Effector memory CD8-positive, alpha-beta T cell (primary cell): Measurements from ENCODE around the gene MC2R.

Source experiments
- ATAC-seq: fragments of 150-1000 bp; cut with Tn5 transposase; replicated peaks from 2 replicates; pipeline ENCODE4 v1.10.0; 2021; ENCODE audit warnings: mild to moderate bottlenecking, moderate library complexity
- DNase-seq, 3 experiments: peaks; one replicate each; pipeline ENCODE4 v3.0.0; 2021
- H3K27ac Mint-ChIP-seq, 2 donors: one replicate each; pipeline ENCODE4 v1.8.0; 2022; ENCODE audit warnings: mild to moderate bottlenecking in 2 of 2, mixed read lengths in 2 of 2, moderate library complexity in 2 of 2
- H3K27me3 Mint-ChIP-seq, 2 donors: one replicate each; pipeline ENCODE4 v1.8.0; 2022; ENCODE audit warnings: mixed read lengths in 2 of 2
- H3K36me3 Mint-ChIP-seq: one replicate; pipeline ENCODE4 v1.8.0; 2022; ENCODE audit warnings: mild to moderate bottlenecking, moderate library complexity, mixed read lengths; ENCODE audit not compliant: insufficient read depth
- H3K4me1 Mint-ChIP-seq, 2 donors: one replicate each; pipeline ENCODE4 v1.8.0; 2022; ENCODE audit warnings: low read depth in 2 of 2, mixed read lengths in 2 of 2
- H3K4me3 Mint-ChIP-seq, 2 donors: one replicate each; pipeline ENCODE4 v1.8.0; 2022; ENCODE audit warnings: mild to moderate bottlenecking in 2 of 2, mixed read lengths in 2 of 2, moderate library complexity in 2 of 2
- H3K9me3 Mint-ChIP-seq, 2 donors: one replicate each; pipeline ENCODE4 v1.8.0; 2022; ENCODE audit warnings: mixed read lengths in 2 of 2

Gene MC2R

DNA sequence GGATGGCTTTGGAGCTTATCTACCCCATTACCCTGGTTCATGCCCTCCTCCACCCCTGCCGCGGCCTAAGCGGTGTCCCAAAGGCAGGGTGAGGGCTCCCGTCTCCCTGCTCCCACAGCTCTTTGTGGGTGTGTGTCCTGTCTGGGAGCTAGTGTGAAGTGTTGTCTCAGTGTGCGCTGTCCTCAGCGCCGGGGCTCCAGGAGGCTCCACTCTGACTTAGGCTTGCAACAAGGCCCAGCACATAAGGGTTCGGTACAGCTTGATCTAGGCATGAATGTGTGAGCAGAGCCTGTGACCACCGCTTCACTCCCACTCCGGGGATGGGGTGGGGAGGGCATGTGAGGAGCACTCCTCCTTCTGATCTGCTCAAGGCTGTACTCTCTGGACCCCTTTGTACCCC, 1.2 kb downstream of the MC2R start:
- H3K4me3 Mint-ChIP-seq: no peak overlapping the region
- H3K36me3 Mint-ChIP-seq: peaks cover 3% of the 10 kb centered on the region
- H3K27me3 Mint-ChIP-seq: peaks cover 0 to 42% of the 10 kb centered on the region in 2 donors
- DNase-seq (no peak), ATAC-seq (no peak)
- no peaks in the 10 kb centered on the region for H3K4me1 Mint-ChIP-seq
- no peaks in the 10 kb centered on the region for H3K9me3 Mint-ChIP-seq
- no peak overlapping the region for H3K27ac Mint-ChIP-seq

DNA sequence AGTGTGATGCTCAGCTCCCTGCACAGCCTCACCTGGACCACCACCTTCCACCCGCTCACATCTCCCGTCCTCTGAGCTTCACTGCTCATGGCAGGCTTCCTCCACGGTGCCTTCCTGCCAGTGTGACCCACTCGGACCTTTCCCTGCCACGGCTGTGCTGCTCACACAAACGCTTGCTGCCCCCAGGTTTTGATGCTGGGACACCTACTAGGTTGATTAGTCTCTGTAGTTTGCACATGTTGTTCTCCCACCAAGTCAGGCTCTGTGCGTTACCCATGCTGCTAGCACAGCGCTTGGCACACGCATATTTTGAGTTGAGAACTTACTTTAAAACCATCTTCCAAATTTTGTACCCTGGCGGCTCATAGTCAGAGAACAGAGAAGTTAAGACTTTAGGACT, 2.1 kb downstream of the MC2R start:
- Mint-ChIP-seq H3K27ac (no peak overlapping the region), H3K9me3 (no peaks in the 10 kb centered on the region), H3K27me3 (peaks cover 0 to 35% of the 10 kb centered on the region in 2 donors), H3K4me3 (no peak overlapping the region), H3K4me1 (no peaks in the 10 kb centered on the region), H3K36me3 (peaks cover 3% of the 10 kb centered on the region)
- ATAC-seq (no peak), DNase-seq (no peak)

DNA sequence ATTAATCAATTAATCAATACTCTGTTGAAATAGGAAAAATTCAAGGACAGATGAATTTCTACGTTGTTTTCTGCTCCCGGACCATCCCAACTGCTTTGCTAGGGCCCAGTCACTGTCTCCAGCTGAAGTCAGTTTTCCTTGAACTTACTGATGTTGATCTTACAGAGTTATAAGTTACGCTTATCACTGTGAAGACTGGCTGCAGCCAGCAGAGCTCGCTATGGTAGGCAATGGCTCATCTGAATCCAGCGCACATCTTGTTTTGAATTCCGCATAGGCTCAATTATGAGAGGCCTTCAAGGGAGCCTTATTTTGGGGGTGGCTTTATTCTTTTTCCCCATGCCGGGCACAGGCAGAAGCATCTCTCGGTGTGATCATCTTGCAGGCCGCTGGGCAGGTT, 2.7 kb downstream of the MC2R start:
- H3K27ac Mint-ChIP-seq: no peak overlapping the region

DNA sequence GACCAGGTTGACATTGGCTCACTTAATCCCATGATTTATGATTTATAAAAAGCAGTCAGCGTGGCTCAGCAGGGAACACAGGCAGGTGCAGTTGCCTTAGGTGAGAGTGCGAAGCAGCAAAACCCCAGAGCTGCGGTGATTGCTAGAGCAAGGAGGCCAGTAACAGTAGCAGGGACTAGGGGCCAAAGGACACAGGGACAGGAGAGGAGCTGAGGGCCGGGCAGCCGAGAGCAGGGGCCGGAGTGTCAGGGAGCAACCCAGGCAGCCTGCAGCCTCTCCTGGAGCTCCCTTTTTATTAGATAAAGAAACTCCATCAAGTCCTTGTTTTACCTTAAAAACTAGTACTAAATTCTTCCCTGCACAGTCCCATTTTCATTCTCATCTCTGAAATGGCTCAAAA, 4.3 kb downstream of the MC2R start:
- H3K9me3 Mint-ChIP-seq: peaks cover 0 to 2% of the 10 kb centered on the region in 2 donors
- no peak overlapping the region for H3K27ac Mint-ChIP-seq
- peaks cover 0 to 28% of the 10 kb centered on the region in 2 donors for H3K27me3 Mint-ChIP-seq
- no peaks in the 10 kb centered on the region for H3K4me1 Mint-ChIP-seq
- no peak overlapping the region for H3K4me3 Mint-ChIP-seq
- DNase-seq (no peak), ATAC-seq (no peak)
- no peaks in the 10 kb centered on the region for H3K36me3 Mint-ChIP-seq

More for the DNA sequence above, 2.7 kb downstream of the MC2R start:
- Mint-ChIP-seq H3K4me1 (no peaks in the 10 kb centered on the region), H3K27me3 (peaks cover 0 to 35% of the 10 kb centered on the region in 2 donors), H3K4me3 (no peak overlapping the region), H3K9me3 (no peaks in the 10 kb centered on the region), H3K36me3 (peaks cover 3% of the 10 kb centered on the region)
- no peak for ATAC-seq
- no peak for DNase-seq

DNA sequence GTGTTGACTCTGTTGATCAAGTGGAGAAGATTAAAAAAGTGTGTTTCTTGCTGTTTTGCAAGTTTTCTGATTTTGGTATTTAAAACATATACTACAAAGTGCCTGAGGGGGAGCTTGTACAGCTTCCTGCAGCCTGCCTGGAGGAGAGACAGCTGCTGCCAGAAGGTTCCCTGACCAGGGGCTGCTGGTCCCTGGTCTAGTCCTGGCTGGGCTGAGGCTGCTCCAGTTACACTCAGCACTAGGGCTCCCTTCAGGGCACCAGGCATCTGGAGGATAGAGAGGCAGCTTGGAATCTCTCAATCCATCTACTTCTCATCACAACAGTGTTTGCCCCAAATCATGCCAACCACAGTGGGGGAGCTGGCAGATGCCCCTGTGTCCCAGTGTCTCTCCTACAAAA, 4.8 kb downstream of the MC2R start:
- Mint-ChIP-seq H3K36me3 (no peaks in the 10 kb centered on the region), H3K4me3 (no peak overlapping the region), H3K27ac (no peak overlapping the region), H3K4me1 (no peaks in the 10 kb centered on the region), H3K9me3 (peaks cover 0 to 2% of the 10 kb centered on the region in 2 donors), H3K27me3 (peaks cover 0 to 23% of the 10 kb centered on the region in 2 donors)
- ATAC-seq: no peak
- no peak for DNase-seq

DNA sequence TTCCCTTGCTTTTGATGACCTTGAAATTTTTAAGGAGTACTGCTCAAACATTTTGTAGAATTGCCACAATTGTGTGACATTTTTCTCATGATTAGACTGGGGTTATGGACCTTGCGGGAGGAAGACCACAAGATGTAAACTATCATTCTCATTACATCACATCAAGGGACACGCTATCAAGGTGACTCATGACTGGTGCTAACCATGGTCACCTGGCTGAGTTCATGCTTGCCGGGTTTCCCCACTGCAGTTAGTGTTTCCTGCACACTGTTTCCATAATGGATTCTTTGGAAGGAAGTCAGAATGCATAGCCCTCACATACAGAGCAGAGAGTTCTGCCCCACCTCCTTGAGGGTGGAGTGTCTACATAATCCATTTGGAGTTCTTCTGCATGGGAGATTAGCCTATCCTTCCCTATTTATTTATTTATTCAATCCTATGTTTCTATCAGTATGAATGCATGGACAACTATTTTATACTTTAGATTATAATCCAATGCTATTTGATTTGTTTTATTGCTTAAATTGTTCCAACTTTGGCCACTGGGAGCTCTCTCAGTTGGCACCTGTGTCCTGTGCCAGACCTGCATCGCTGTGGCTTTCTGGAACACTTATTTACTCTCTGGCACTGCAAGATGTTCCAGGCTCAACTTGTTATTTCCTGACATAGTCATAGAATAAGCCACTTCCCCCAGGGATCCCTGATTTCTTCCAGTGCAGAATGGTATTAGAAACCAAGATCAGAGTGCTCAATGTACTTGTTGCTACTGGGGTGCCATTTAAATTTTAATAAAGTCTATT, 6.0 kb downstream of the MC2R start:
- ATAC-seq (no peak), DNase-seq (no peak)
- no peaks in the 10 kb centered on the region for H3K4me1 Mint-ChIP-seq
- H3K27ac Mint-ChIP-seq: no peak overlapping the region
- no peaks in the 10 kb centered on the region for H3K36me3 Mint-ChIP-seq
- H3K27me3 Mint-ChIP-seq: peaks cover 0 to 13% of the 10 kb centered on the region in 2 donors
- peaks cover 0 to 2% of the 10 kb centered on the region in 2 donors for H3K9me3 Mint-ChIP-seq
- H3K4me3 Mint-ChIP-seq: no peak overlapping the region

DNA sequence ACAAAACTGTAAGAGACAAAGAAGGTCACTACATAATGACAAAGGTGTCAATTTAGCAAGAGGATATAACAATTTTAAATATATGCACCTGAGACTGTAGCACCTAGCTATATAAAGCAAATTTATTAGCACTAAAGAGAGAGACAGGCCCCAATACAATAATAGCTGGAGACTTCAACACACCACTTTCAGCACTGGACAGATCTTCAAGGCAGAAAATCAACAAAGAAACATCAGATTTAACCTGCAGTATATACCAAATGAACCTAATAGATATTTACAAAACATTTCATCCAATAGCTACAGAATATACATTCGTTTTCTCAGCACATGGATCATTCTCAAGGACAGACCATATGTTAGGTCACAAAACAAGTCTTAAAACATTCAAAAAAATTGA, 14.7 kb downstream of the MC2R start:
- Mint-ChIP-seq H3K9me3 (peaks cover 2 to 9% of the 10 kb centered on the region in 2 donors), H3K27me3 (peaks cover 5 to 7% of the 10 kb centered on the region in 2 donors), H3K36me3 (no peaks in the 10 kb centered on the region), H3K4me1 (no peaks in the 10 kb centered on the region), H3K4me3 (no peak overlapping the region), H3K27ac (no peak overlapping the region)
- DNase-seq (no peak), ATAC-seq (no peak)

DNA sequence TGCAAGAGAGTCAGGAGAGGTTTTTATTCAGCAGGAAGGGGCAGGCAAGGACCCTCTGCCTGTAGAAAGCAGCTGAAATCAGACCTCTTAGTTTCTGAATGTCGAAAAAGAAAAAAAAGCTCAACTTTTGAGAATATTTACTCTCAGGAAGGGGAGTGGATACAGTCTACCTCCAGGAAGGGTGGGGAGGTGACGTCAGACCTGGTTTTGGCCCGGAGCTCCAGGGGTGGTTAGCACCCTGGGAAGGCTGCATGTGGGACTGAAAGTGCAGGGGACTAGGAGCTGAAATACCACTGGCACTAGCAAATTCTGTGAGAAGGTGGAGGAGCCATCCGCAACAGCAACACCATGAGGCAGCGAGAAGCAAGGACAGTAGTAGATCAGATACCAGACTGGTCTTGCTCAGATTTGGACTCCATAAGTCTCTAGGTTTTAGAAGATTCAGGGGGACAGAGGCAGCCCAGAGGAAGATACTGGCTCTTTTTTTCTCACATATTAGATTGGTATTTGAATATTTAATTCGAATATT, 19.8 kb downstream of the MC2R start:
- peaks cover 48 to 57% of the 10 kb centered on the region in 2 donors for H3K27me3 Mint-ChIP-seq
- H3K4me1 Mint-ChIP-seq: no peaks in the 10 kb centered on the region
- H3K36me3 Mint-ChIP-seq: no peaks in the 10 kb centered on the region
- H3K27ac Mint-ChIP-seq: no peak overlapping the region
- ATAC-seq (no peak), DNase-seq (no peak)
- peaks cover 2 to 9% of the 10 kb centered on the region in 2 donors for H3K9me3 Mint-ChIP-seq
- H3K4me3 Mint-ChIP-seq: no peak overlapping the region

DNA sequence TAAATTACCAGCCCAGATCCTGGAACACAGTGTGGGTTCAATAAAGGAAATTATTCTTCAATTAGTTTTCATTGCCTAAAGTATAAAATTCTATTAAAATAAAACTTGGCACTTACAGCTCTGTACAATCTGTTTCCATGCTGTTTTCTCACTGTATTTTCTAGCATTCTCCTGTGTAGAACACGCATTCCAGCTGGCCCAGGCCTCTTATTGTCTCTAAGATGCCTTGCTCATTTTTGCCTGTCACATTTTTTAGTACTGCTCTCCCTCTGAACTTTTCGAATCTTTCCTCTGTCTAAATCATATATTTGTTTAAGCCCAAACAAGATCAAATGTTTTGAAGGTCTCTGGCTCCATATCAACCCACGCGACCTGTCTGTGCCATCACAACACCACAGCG, 20.8 kb downstream of the MC2R start:
- no peak overlapping the region for H3K27ac Mint-ChIP-seq
- no peaks in the 10 kb centered on the region for H3K9me3 Mint-ChIP-seq
- ATAC-seq (no peak), DNase-seq (no peak)
- no peaks in the 10 kb centered on the region for H3K4me1 Mint-ChIP-seq
- peaks cover 53 to 64% of the 10 kb centered on the region in 2 donors for H3K27me3 Mint-ChIP-seq
- H3K4me3 Mint-ChIP-seq: no peak overlapping the region
- no peaks in the 10 kb centered on the region for H3K36me3 Mint-ChIP-seq

DNA sequence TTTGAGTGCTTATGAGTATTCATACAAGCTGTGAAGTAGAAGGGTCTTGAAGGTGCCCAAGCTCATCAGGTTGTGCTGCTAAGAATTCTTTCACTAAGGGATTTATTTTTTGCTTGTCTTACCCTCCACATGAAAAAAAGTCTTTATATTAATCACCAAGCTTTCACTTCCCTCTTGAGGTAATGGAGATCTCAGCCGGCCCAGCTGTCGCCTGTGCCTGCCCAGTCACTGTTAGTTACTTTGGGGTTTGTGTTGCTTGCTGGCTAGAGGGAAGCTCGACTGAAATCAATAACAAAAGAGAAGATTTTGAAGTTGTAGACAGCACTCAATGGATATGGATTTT, 21.9 kb downstream of the MC2R start:
- no peaks in the 10 kb centered on the region for H3K4me1 Mint-ChIP-seq
- no peaks in the 10 kb centered on the region for H3K9me3 Mint-ChIP-seq
- H3K36me3 Mint-ChIP-seq: no peaks in the 10 kb centered on the region
- DNase-seq: no peak
- ATAC-seq: no peak
- no peak overlapping the region for H3K4me3 Mint-ChIP-seq
- H3K27me3 Mint-ChIP-seq: peaks cover 60 to 72% of the 10 kb centered on the region in 2 donors
- no peak overlapping the region for H3K27ac Mint-ChIP-seq

DNA sequence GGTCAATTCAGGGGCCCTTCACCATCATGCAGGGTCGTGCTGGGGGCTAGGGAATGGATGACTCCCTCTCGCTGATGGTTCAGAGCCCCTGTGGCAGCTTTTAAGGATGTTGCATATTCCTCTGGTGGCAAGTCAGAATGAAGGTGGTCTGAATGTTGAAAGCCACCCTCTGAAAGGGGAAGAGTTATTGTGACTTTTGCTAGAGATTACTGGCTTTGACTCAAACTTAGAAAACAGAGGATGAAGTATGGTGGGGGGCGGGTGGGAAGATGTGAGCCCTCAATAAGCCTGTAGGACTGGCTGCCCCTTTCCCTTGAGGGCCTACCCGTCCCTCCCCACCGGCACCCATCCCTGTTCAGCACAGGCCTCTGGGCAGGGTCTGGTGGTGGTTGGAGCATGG, 23.2 kb downstream of the MC2R start:
- H3K36me3 Mint-ChIP-seq: no peaks in the 10 kb centered on the region
- H3K27ac Mint-ChIP-seq: no peak overlapping the region
- no peaks in the 10 kb centered on the region for H3K4me1 Mint-ChIP-seq
- DNase-seq (no peak), ATAC-seq (no peak)
- H3K27me3 Mint-ChIP-seq: peaks cover 62 to 80% of the 10 kb centered on the region in 2 donors
- no peaks in the 10 kb centered on the region for H3K9me3 Mint-ChIP-seq
- no peak overlapping the region for H3K4me3 Mint-ChIP-seq

DNA sequence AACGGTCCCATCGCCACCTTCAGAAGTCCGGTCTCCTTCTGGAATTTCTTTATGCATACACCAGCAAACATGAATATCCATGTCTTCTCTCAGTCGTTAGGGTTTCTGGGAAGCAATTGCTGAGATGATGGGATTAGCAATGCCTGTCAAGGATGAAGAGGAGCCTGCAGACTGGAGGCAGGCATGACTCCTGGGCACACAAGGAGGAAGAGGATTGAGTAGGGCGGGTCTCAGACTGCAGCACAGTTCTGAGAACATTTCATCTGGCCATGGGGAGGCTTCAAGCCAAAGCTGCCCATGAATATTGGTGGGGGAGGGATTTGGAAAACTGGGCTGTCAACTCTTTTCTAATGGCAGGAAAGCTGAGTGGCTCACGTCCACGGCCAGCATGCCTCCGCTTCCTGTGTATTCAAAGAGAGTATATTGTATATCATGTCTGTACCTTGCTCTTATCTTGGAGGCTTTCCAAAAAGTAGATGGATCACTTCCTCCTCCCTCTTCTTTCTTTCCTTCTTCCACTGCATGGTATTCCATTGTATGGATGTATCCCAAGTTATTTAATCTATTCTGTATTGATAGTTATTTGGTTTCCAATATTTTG, 24.5 kb downstream of the MC2R start:
- DNase-seq (no peak), ATAC-seq (no peak)
- no peaks in the 10 kb centered on the region for H3K36me3 Mint-ChIP-seq
- H3K27ac Mint-ChIP-seq: no peak overlapping the region
- H3K4me1 Mint-ChIP-seq: no peaks in the 10 kb centered on the region
- H3K27me3 Mint-ChIP-seq: peaks cover 70 to 91% of the 10 kb centered on the region in 2 donors
- H3K9me3 Mint-ChIP-seq: no peaks in the 10 kb centered on the region
- no peak overlapping the region for H3K4me3 Mint-ChIP-seq

DNA sequence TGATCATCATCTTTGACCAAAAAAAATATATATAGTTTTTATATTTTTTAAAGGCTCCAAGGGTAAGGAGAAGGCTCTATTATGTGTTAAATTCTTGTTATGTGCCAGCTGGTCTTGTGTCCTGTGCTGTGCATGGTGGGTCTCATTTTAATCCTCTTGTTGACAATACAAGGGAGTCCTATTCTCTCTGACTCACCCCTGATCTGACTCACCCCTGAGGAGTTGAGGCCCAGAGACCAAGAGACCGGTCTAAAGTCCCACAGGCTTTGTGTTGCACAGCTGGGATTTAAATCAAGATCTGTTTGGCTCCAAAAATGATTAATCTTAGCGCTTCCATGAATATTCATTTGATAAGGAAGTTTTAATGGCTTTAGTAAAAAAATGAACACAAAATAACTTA, 25.7 kb downstream of the MC2R start:
- peaks cover 65 to 91% of the 10 kb centered on the region in 2 donors for H3K27me3 Mint-ChIP-seq
- H3K4me3 Mint-ChIP-seq: no peak overlapping the region
- no peaks in the 10 kb centered on the region for H3K36me3 Mint-ChIP-seq
- H3K27ac Mint-ChIP-seq: no peak overlapping the region
- ATAC-seq (no peak), DNase-seq (no peak)
- peaks cover 0 to 3% of the 10 kb centered on the region in 2 donors for H3K9me3 Mint-ChIP-seq
- no peaks in the 10 kb centered on the region for H3K4me1 Mint-ChIP-seq

DNA sequence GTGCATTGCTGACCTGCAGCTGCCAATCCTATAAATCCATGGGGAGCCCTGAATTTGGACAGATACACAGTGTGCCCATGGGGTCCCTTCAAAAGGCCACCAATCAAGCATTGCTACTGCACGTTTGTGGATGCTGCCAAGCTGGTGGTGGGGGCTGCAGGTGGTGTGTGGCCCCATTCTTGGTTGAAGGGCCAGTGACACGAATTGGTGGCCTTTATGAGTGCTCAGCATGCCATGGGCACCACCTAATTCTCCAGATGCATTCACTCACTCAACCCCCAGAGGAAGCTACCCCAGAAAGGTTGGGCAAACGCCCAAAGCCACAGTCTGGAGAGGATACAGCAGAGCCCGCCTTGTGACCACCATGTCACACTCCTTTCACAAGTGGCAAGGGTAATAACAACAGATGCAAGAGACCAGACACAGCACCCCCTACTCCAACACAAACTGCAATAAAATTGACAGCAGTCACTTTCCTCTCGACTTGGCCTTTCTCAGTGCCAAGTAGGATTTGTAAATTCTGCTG, 27.1 kb downstream of the MC2R start:
- Mint-ChIP-seq H3K27ac (no peak overlapping the region), H3K36me3 (no peaks in the 10 kb centered on the region), H3K27me3 (peaks cover 52 to 83% of the 10 kb centered on the region in 2 donors), H3K4me3 (no peak overlapping the region), H3K9me3 (peaks cover 0 to 6% of the 10 kb centered on the region in 2 donors), H3K4me1 (no peaks in the 10 kb centered on the region)
- ATAC-seq (no peak), DNase-seq (no peak)
